ENCODE measurements around the gene TMEM125.

Gene TMEM125

GRCh38 chr1:43246466-43247213, 23.1 kb upstream of the TMEM125 start:
- peaks cover 0 to 10% (median 0%) of the 10 kb centered on the region in 5 donors for H3K9me3 ChIP-seq (ENCODE audit: control insufficient read depth in 5 of 5, low read length in 5 of 5)

GRCh38 chr1:43247256-43247921, 22.4 kb upstream of the TMEM125 start:
- H3K9ac ChIP-seq (ENCODE audit: low read length in 5 of 5) = no peak overlapping the region

More at GRCh38 chr1:43246466-43247213, 23.1 kb upstream of the TMEM125 start:
- no peak overlapping the region for H3K9ac ChIP-seq (ENCODE audit: low read length in 5 of 5)
- H3K4me1 ChIP-seq (ENCODE audit: control insufficient read depth in 5 of 5, insufficient read depth in 5 of 5, low read length in 5 of 5) = peaks cover 0 to 12% (median 5%) of the 10 kb centered on the region in 5 donors
- no peaks in the 10 kb centered on the region for H3K36me3 ChIP-seq (ENCODE audit: control insufficient read depth in 5 of 5, insufficient read depth in 5 of 5, low read length in 5 of 5)
- no peak overlapping the region for H3K4me3 ChIP-seq (ENCODE audit: low read depth in 1 of 5, low read length in 5 of 5)
- H3K27me3 ChIP-seq (ENCODE audit: control insufficient read depth in 5 of 5, insufficient read depth in 4 of 5, low read length in 5 of 5) = no peaks in the 10 kb centered on the region
- H3K27ac ChIP-seq (ENCODE audit: low read depth, low read length) = no peak overlapping the region

GRCh38 chr1:43250351-43250761, 19.4 kb upstream of the TMEM125 start:
- peaks cover 0 to 10% (median 0%) of the 10 kb centered on the region in 5 donors for H3K9me3 ChIP-seq (ENCODE audit: control insufficient read depth in 5 of 5, low read length in 5 of 5)
- H3K27ac ChIP-seq (ENCODE audit: low read depth, low read length) = no peak overlapping the region
- no peak overlapping the region for H3K9ac ChIP-seq (ENCODE audit: low read length in 5 of 5)
- no peak overlapping the region for H3K4me3 ChIP-seq (ENCODE audit: low read depth in 1 of 5, low read length in 5 of 5)
- no peaks in the 10 kb centered on the region for H3K36me3 ChIP-seq (ENCODE audit: control insufficient read depth in 5 of 5, insufficient read depth in 5 of 5, low read length in 5 of 5)
- peaks cover 0 to 14% (median 7%) of the 10 kb centered on the region in 5 donors for H3K4me1 ChIP-seq (ENCODE audit: control insufficient read depth in 5 of 5, insufficient read depth in 5 of 5, low read length in 5 of 5)
- H3K27me3 ChIP-seq (ENCODE audit: control insufficient read depth in 5 of 5, insufficient read depth in 4 of 5, low read length in 5 of 5) = no peaks in the 10 kb centered on the region

More at GRCh38 chr1:43247256-43247921, 22.4 kb upstream of the TMEM125 start:
- Histone ChIP-seq H3K27me3 (ENCODE audit: control insufficient read depth in 5 of 5, insufficient read depth in 4 of 5, low read length in 5 of 5) (no peaks in the 10 kb centered on the region), H3K36me3 (ENCODE audit: control insufficient read depth in 5 of 5, insufficient read depth in 5 of 5, low read length in 5 of 5) (no peaks in the 10 kb centered on the region), H3K9me3 (ENCODE audit: control insufficient read depth in 5 of 5, low read length in 5 of 5) (peaks cover 0 to 10% (median 0%) of the 10 kb centered on the region in 5 donors), H3K27ac (ENCODE audit: low read depth, low read length) (no peak overlapping the region), H3K4me1 (ENCODE audit: control insufficient read depth in 5 of 5, insufficient read depth in 5 of 5, low read length in 5 of 5) (peaks cover 0 to 12% (median 5%) of the 10 kb centered on the region in 5 donors), H3K4me3 (ENCODE audit: low read depth in 1 of 5, low read length in 5 of 5) (no peak overlapping the region)

GRCh38 chr1:43251024-43251423, 18.8 kb upstream of the TMEM125 start:
- Histone ChIP-seq H3K27me3 (ENCODE audit: control insufficient read depth in 5 of 5, insufficient read depth in 4 of 5, low read length in 5 of 5) (no peaks in the 10 kb centered on the region), H3K36me3 (ENCODE audit: control insufficient read depth in 5 of 5, insufficient read depth in 5 of 5, low read length in 5 of 5) (no peaks in the 10 kb centered on the region), H3K9ac (ENCODE audit: low read length in 5 of 5) (no peak overlapping the region), H3K4me3 (ENCODE audit: low read depth in 1 of 5, low read length in 5 of 5) (no peak overlapping the region), H3K9me3 (ENCODE audit: control insufficient read depth in 5 of 5, low read length in 5 of 5) (peaks cover 0 to 10% (median 0%) of the 10 kb centered on the region in 5 donors), H3K4me1 (ENCODE audit: control insufficient read depth in 5 of 5, insufficient read depth in 5 of 5, low read length in 5 of 5) (peaks cover 0 to 17% (median 9%) of the 10 kb centered on the region in 5 donors), H3K27ac (ENCODE audit: low read depth, low read length) (no peak overlapping the region)

GRCh38 chr1:43252225-43252624, 17.6 kb upstream of the TMEM125 start:
- Histone ChIP-seq H3K4me1 (ENCODE audit: control insufficient read depth in 5 of 5, insufficient read depth in 5 of 5, low read length in 5 of 5) (peaks cover 0 to 17% (median 9%) of the 10 kb centered on the region in 5 donors), H3K9me3 (ENCODE audit: control insufficient read depth in 5 of 5, low read length in 5 of 5) (peaks cover 0 to 5% (median 0%) of the 10 kb centered on the region in 5 donors), H3K9ac (ENCODE audit: low read length in 5 of 5) (no peak overlapping the region), H3K36me3 (ENCODE audit: control insufficient read depth in 5 of 5, insufficient read depth in 5 of 5, low read length in 5 of 5) (no peaks in the 10 kb centered on the region), H3K27me3 (ENCODE audit: control insufficient read depth in 5 of 5, insufficient read depth in 4 of 5, low read length in 5 of 5) (no peaks in the 10 kb centered on the region), H3K27ac (ENCODE audit: low read depth, low read length) (no peak overlapping the region), H3K4me3 (ENCODE audit: low read depth in 1 of 5, low read length in 5 of 5) (no peak overlapping the region)

- H3K27me3 ChIP-seq (ENCODE audit: control insufficient read depth in 5 of 5, insufficient read depth in 4 of 5, low read length in 5 of 5) = no peaks in the 10 kb centered on the region
- H3K9ac ChIP-seq (ENCODE audit: low read length in 5 of 5) = no peak overlapping the region
- H3K36me3 ChIP-seq (ENCODE audit: control insufficient read depth in 5 of 5, insufficient read depth in 5 of 5, low read length in 5 of 5) = no peaks in the 10 kb centered on the region
- H3K9me3 ChIP-seq (ENCODE audit: control insufficient read depth in 5 of 5, low read length in 5 of 5) = no peaks in the 10 kb centered on the region
- H3K27ac ChIP-seq (ENCODE audit: low read depth, low read length) = no peak overlapping the region
- no peak overlapping the region for H3K4me3 ChIP-seq (ENCODE audit: low read depth in 1 of 5, low read length in 5 of 5)
- peaks cover 2 to 22% (median 9%) of the 10 kb centered on the region in 5 donors for H3K4me1 ChIP-seq (ENCODE audit: control insufficient read depth in 5 of 5, insufficient read depth in 5 of 5, low read length in 5 of 5)
Measured at GRCh38 chr1:43253173-43253572, 16.6 kb upstream of the TMEM125 start.

GRCh38 chr1:43253876-43254275, 15.9 kb upstream of the TMEM125 start:
- Histone ChIP-seq H3K4me1 (ENCODE audit: control insufficient read depth in 5 of 5, insufficient read depth in 5 of 5, low read length in 5 of 5) (peaks cover 2 to 26% (median 9%) of the 10 kb centered on the region in 5 donors), H3K27ac (ENCODE audit: low read depth, low read length) (no peak overlapping the region), H3K27me3 (ENCODE audit: control insufficient read depth in 5 of 5, insufficient read depth in 4 of 5, low read length in 5 of 5) (no peaks in the 10 kb centered on the region), H3K4me3 (ENCODE audit: low read depth in 1 of 5, low read length in 5 of 5) (no peak overlapping the region), H3K36me3 (ENCODE audit: control insufficient read depth in 5 of 5, insufficient read depth in 5 of 5, low read length in 5 of 5) (no peaks in the 10 kb centered on the region), H3K9me3 (ENCODE audit: control insufficient read depth in 5 of 5, low read length in 5 of 5) (no peaks in the 10 kb centered on the region), H3K9ac (ENCODE audit: low read length in 5 of 5) (no peak overlapping the region)

GRCh38 chr1:43255438-43256210, 14.2 kb upstream of the TMEM125 start:
- Histone ChIP-seq H3K9ac (ENCODE audit: low read length in 5 of 5) (no peak overlapping the region), H3K36me3 (ENCODE audit: control insufficient read depth in 5 of 5, insufficient read depth in 5 of 5, low read length in 5 of 5) (no peaks in the 10 kb centered on the region), H3K27me3 (ENCODE audit: control insufficient read depth in 5 of 5, insufficient read depth in 4 of 5, low read length in 5 of 5) (no peaks in the 10 kb centered on the region), H3K4me1 (ENCODE audit: control insufficient read depth in 5 of 5, insufficient read depth in 5 of 5, low read length in 5 of 5) (peaks cover 0 to 19% (median 8%) of the 10 kb centered on the region in 5 donors), H3K4me3 (ENCODE audit: low read depth in 1 of 5, low read length in 5 of 5) (no peak overlapping the region), H3K27ac (ENCODE audit: low read depth, low read length) (no peak overlapping the region), H3K9me3 (ENCODE audit: control insufficient read depth in 5 of 5, low read length in 5 of 5) (no peaks in the 10 kb centered on the region)

GRCh38 chr1:43256675-43257570, 12.9 kb upstream of the TMEM125 start:
- Histone ChIP-seq H3K27ac (ENCODE audit: low read depth, low read length) (no peak overlapping the region), H3K9ac (ENCODE audit: low read length in 5 of 5) (no peak overlapping the region), H3K9me3 (ENCODE audit: control insufficient read depth in 5 of 5, low read length in 5 of 5) (no peaks in the 10 kb centered on the region), H3K4me1 (ENCODE audit: control insufficient read depth in 5 of 5, insufficient read depth in 5 of 5, low read length in 5 of 5) (peaks cover 0 to 14% (median 6%) of the 10 kb centered on the region in 5 donors), H3K27me3 (ENCODE audit: control insufficient read depth in 5 of 5, insufficient read depth in 4 of 5, low read length in 5 of 5) (no peaks in the 10 kb centered on the region), H3K4me3 (ENCODE audit: low read depth in 1 of 5, low read length in 5 of 5) (no peak overlapping the region), H3K36me3 (ENCODE audit: control insufficient read depth in 5 of 5, insufficient read depth in 5 of 5, low read length in 5 of 5) (no peaks in the 10 kb centered on the region)

Measured in subcutaneous abdominal adipose tissue (tissue), 5 donors.